ENCODE results near the gene TMEM247.
"Not testable (repeated sequence)": the region's sequence is repeated elsewhere in the genome, so short reads cannot be mapped to it uniquely, and the experiment has no call there.

The TMEM247 gene

DNA sequence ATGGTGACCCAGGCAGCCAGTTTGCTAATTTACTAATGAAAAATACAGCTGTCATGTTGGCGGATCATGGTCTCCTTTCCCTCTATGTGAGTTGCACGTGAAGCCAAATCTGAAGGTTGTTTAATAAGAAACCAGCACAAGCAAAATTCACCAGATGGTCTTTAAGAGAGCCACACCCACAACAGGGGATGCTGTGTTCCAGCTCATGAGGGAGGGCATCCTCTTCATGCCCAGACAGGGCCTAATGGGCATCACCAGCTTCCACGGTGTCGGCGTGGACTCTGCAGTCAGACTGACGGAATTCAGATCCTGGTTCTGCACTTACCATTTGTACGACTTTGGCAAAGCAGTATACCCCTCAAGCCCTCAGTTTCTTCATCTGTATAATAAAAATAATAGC lies 39.9 kb downstream of the TMEM247 start:
- Histone ChIP-seq H3K9me3 (no peaks in the 10 kb centered on the region), H3K36me3 (no peaks in the 10 kb centered on the region), H3K4me1 (ENCODE audit: control insufficient read depth in 1 of 2, insufficient read depth in 1 of 2, low read depth in 1 of 2, low read length in 1 of 2) (no peaks in the 10 kb centered on the region), H3K4me3 (ENCODE audit: low read depth in 1 of 2, low read length in 1 of 2) (no peak overlapping the region), H3K27ac (no peak overlapping the region), H3K27me3 (no peaks in the 10 kb centered on the region)
- TF ChIP-seq, protein P1, sequence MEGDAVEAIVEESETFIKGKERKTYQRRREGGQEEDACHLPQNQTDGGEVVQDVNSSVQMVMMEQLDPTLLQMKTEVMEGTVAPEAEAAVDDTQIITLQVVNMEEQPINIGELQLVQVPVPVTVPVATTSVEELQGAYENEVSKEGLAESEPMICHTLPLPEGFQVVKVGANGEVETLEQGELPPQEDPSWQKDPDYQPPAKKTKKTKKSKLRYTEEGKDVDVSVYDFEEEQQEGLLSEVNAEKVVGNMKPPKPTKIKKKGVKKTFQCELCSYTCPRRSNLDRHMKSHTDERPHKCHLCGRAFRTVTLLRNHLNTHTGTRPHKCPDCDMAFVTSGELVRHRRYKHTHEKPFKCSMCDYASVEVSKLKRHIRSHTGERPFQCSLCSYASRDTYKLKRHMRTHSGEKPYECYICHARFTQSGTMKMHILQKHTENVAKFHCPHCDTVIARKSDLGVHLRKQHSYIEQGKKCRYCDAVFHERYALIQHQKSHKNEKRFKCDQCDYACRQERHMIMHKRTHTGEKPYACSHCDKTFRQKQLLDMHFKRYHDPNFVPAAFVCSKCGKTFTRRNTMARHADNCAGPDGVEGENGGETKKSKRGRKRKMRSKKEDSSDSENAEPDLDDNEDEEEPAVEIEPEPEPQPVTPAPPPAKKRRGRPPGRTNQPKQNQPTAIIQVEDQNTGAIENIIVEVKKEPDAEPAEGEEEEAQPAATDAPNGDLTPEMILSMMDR (IDR thresholded peaks at IDR 0.05): no peak

DNA sequence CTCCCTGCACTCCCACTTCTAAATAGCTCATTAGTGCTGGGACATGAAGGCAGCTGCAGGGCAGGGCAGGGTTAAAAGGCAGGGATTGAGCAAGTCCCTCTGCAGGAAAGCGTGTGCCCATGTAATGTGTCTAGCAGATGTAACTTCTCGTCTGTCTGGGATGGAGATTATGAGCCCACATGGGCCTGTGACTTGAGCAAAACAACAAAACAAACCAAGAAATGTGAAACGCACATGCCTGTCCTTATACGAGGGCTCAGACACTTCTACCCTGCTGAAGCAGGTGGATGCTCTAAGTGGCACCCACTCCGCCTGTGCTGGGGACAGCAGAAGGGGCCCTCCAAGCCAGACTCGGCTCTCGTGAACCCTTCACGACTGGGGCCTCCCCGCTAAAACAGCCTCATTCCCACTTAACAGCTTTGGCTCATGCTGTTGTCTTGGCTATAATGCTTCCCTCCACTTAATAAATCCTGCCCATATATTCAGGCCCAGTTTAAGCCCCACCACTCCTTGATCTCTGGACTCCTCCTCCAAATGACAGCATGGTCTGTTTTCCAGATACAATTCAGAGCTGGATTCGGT lies 40.9 kb downstream of the TMEM247 start:
- TF ChIP-seq, protein P1 (IDR thresholded peaks at IDR 0.05): no peak
- no peak overlapping the region for H3K4me3 ChIP-seq (ENCODE audit: low read depth in 1 of 2, low read length in 1 of 2)
- H3K9me3 ChIP-seq: no peaks in the 10 kb centered on the region
- H3K4me1 ChIP-seq (ENCODE audit: control insufficient read depth in 1 of 2, insufficient read depth in 1 of 2, low read depth in 1 of 2, low read length in 1 of 2): no peaks in the 10 kb centered on the region
- no peaks in the 10 kb centered on the region for H3K36me3 ChIP-seq
- no peaks in the 10 kb centered on the region for H3K27me3 ChIP-seq
- no peak overlapping the region for H3K27ac ChIP-seq

DNA sequence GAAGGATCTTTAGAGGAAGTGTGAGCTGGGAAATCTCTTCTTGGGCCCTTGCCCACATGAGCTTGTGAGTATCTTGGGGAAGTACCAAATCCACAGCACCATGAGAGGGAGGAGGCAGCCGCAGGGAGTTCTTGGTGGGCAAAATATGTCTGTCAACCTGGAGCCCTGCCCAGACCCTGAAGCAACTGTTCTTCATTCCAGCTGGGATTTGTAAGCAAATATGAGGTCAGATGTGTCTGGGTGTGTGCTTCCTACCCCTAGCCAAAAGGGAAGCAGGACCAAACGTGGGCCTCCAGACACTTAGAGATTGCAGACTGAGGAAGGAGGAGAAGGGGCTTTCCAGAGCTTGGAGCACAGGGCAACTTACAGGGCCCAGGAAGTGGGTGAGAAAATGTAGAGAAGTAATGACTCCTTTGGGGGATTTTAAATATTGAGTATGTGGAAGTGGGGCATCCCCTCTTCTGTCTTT lies 41.9 kb downstream of the TMEM247 start:
- H3K4me1 ChIP-seq (ENCODE audit: control insufficient read depth in 1 of 2, insufficient read depth in 1 of 2, low read depth in 1 of 2, low read length in 1 of 2): no peaks in the 10 kb centered on the region
- TF ChIP-seq, protein P1 (IDR thresholded peaks at IDR 0.05): no peak
- H3K27me3 ChIP-seq: no peaks in the 10 kb centered on the region
- no peak overlapping the region for H3K4me3 ChIP-seq (ENCODE audit: low read depth in 1 of 2, low read length in 1 of 2)
- H3K27ac ChIP-seq: no peak overlapping the region
- H3K9me3 ChIP-seq: no peaks in the 10 kb centered on the region
- H3K36me3 ChIP-seq: no peaks in the 10 kb centered on the region

DNA sequence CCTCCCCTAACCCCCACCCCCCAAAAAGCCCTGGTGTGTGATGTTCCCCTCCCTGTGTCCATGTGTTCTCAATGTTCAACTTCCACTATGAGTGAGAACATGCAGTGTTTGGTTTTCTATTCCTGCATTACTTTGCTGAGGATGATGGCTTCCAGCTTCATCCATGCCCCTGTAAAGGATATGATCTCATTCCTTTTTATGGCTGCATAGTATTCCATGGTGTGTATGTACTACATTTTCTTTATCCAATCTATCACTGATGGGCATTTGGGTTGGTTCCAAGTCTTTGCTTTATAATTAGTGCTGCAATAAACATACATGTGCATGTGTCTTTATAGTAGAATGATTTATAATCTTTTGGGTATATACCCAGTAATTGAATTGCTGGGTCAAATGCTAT lies 43.0 kb downstream of the TMEM247 start:
- not testable (repeated sequence) for H3K9me3 ChIP-seq; H3K27ac ChIP-seq; H3K4me3 ChIP-seq (ENCODE audit: low read depth in 1 of 2, low read length in 1 of 2); H3K36me3 ChIP-seq; H3K27me3 ChIP-seq; H3K4me1 ChIP-seq (ENCODE audit: control insufficient read depth in 1 of 2, insufficient read depth in 1 of 2, low read depth in 1 of 2, low read length in 1 of 2)

DNA sequence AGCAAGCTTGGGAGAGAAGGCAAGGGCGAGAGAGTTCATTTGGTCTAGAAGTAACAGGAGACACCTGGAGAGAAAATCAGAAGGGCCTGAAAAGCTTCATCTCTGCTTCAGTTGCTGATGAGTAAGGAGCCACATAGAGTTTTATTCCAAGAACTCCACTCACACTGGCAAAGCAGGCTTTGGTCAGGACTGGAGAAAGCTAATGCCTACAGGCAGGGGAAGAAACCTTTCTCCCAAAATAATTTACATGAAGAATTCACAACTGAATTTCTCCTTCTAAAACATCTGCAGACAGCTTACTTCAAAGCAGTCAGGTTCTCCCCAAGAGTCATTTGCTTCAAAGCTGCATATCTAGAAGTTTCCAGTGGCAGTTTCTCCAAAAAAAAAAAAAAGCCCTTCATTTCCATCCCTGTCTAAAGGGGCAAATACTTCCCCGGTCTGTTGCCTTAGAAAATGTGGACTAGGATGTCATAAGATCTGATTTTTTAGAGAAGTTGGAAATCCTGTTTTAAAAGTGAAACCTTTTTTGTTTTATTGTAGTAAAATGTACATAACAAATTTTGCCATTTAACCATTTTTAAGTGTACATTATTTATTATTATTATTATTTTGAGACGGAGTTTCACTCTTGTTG lies 46.3 kb downstream of the TMEM247 start:
- H3K4me3 ChIP-seq (ENCODE audit: low read depth in 1 of 2, low read length in 1 of 2): no peak overlapping the region
- H3K27me3 ChIP-seq: no peaks in the 10 kb centered on the region
- H3K9me3 ChIP-seq: no peaks in the 10 kb centered on the region
- no peaks in the 10 kb centered on the region for H3K4me1 ChIP-seq (ENCODE audit: control insufficient read depth in 1 of 2, insufficient read depth in 1 of 2, low read depth in 1 of 2, low read length in 1 of 2)
- TF ChIP-seq, protein P1 (IDR thresholded peaks at IDR 0.05): no peak
- no peak overlapping the region for H3K27ac ChIP-seq
- no peaks in the 10 kb centered on the region for H3K36me3 ChIP-seq

DNA sequence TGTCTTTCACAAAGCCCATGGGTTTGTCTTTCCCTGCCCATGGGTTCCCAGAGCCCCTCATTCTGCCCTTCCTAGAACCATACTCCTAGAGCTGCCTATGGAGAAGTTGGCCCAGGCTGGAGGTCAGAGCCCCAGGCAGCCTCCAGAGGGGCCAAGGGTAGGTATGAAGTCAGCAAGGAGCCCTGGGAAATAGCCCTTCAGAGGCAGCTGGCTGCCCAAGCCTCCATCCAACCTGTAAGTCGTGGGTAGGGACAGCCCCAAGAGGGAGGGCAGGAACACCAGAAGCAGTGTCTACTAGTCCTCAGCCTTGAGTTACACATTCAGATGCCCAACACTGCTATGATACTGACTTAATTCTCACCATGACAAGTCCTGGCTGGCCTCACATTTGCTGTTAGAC lies 49.5 kb downstream of the TMEM247 start:
- H3K36me3 ChIP-seq: no peaks in the 10 kb centered on the region
- H3K4me1 ChIP-seq (ENCODE audit: control insufficient read depth in 1 of 2, insufficient read depth in 1 of 2, low read depth in 1 of 2, low read length in 1 of 2): peaks cover under 1% of the 10 kb centered on the region in 2 experiments
- H3K27ac ChIP-seq: no peak overlapping the region
- H3K4me3 ChIP-seq (ENCODE audit: low read depth in 1 of 2, low read length in 1 of 2): no peak overlapping the region
- no peaks in the 10 kb centered on the region for H3K27me3 ChIP-seq
- H3K9me3 ChIP-seq: no peaks in the 10 kb centered on the region
- TF ChIP-seq, protein P1 (IDR thresholded peaks at IDR 0.05): no peak
